Endometrium (tissue), 2 donors: ENCODE results near the gene LAMA1.

Experiments
- FAIRE-seq: peaks from 2 replicates; lab custom pipeline; 2012; peaks lifted over from hg19 to GRCh38; lab: Jason Lieb, UNC
- donor health status: control.
- donor health status: control.

LAMA1 gene

GRCh38 chr18:7112936-7113335, 4.7 kb downstream of the LAMA1 start:
- FAIRE-seq = no peak

GRCh38 chr18:7111134-7111533, 6.5 kb downstream of the LAMA1 start:
- FAIRE-seq = no peak

GRCh38 chr18:7105943-7106342, 11.7 kb downstream of the LAMA1 start:
- no peak for FAIRE-seq

- no peak for FAIRE-seq
Measured at GRCh38 chr18:7105268-7105667, 12.3 kb downstream of the LAMA1 start.

GRCh38 chr18:7104649-7105048, 12.9 kb downstream of the LAMA1 start:
- no peak for FAIRE-seq

GRCh38 chr18:7102131-7102530, 15.5 kb downstream of the LAMA1 start:
- peak; percentile 33 for FAIRE-seq

GRCh38 chr18:7096838-7097237, 20.8 kb downstream of the LAMA1 start:
- no peak for FAIRE-seq

GRCh38 chr18:7094427-7094826, 23.2 kb downstream of the LAMA1 start:
- FAIRE-seq = no peak

- FAIRE-seq = no peak
Measured at GRCh38 chr18:7090771-7091170, 26.8 kb downstream of the LAMA1 start.

GRCh38 chr18:7089369-7089768, 28.2 kb downstream of the LAMA1 start:
- no peak for FAIRE-seq

- peak; percentile 96 for FAIRE-seq
Measured at GRCh38 chr18:7084080-7085065, 33.2 kb downstream of the LAMA1 start.

- FAIRE-seq = no peak
Measured at GRCh38 chr18:7082671-7083070, 34.9 kb downstream of the LAMA1 start.

GRCh38 chr18:7079231-7079630, 38.4 kb downstream of the LAMA1 start:
- no peak for FAIRE-seq

GRCh38 chr18:7072593-7072992, 45.0 kb downstream of the LAMA1 start:
- no peak for FAIRE-seq

GRCh38 chr18:7071600-7071999, 46.0 kb downstream of the LAMA1 start:
- no peak for FAIRE-seq

- FAIRE-seq = no peak
Measured at GRCh38 chr18:7070466-7070865, 47.1 kb downstream of the LAMA1 start.

- FAIRE-seq = no peak
Measured at GRCh38 chr18:7068871-7069590, 48.6 kb downstream of the LAMA1 start.

GRCh38 chr18:7066965-7067555, 50.5 kb downstream of the LAMA1 start:
- FAIRE-seq = no peak

- no peak for FAIRE-seq
Measured at GRCh38 chr18:7065736-7066135, 51.9 kb downstream of the LAMA1 start.

GRCh38 chr18:7064346-7064745, 53.3 kb downstream of the LAMA1 start:
- no peak for FAIRE-seq

GRCh38 chr18:7062811-7063210, 54.8 kb downstream of the LAMA1 start:
- no peak for FAIRE-seq

GRCh38 chr18:7062236-7062635, 55.4 kb downstream of the LAMA1 start:
- FAIRE-seq = no peak

GRCh38 chr18:7059276-7059675, 58.3 kb downstream of the LAMA1 start:
- FAIRE-seq = no peak
